Activated CD8-positive, alpha-beta memory T cell treated with anti-CD3 and anti-CD28 coated beads, Interleukin-2, amount 50 U/mL, for 4 hours (primary cell): Measurements from ENCODE around the gene KLRK1.
"Not testable (repeated sequence)": the region's sequence is repeated elsewhere in the genome, so short reads cannot be mapped to it uniquely, and the experiment has no call there.

Experiments used
- DNase-seq: peaks from one replicate; pipeline ENCODE4 v3.0.0-alpha.2; 2020

Gene KLRK1

GRCh38 chr12:10389904-10390303, at the start of gene KLRK1:
KLRK1 (minus strand) TSS chr12:10390041; CDS start chr12:10388810, 1,231 bp downstream.
- no peak for DNase-seq

DNA sequence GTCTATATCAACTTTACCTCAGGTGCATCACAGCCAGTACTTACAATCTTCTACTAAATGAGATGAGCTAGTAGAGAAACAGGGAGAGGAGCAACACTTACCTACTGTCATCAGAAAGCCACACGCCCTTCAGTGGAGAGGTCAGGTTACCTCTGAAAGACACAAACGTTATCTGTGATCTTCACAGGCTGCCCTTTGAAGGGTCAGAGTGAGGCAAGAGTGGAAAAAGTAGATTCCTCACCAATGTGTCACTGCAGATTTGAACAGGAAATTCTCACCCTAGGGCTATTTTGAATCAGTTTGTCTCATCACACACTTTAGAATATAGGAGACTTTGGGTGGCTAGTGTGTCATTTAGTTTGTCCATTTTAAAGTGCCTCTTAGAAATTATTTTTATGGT, 47.8 kb upstream of the KLRK1 start:
- not testable (repeated sequence) for DNase-seq

DNA sequence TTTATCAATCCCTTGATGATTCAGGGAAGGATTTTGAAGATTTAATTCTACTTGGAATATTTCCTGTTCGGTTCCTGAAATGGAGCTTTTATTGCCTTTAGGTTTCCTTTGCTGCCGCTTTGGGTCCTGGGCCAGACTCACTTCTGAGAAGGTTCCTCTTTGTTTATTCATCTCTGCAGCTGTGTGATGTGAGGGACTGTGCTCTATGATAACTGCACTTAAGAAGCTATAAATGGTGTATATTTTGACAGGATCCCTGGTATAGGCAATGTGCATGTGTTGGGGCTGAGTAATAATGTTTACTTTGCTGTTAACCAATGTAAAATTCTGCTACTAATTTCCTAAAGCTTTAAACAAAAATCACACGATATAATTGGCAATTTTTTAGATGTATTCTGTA, 46.0 kb upstream of the KLRK1 start, which contains the start of gene KLRC2:
TSS of gene KLRC2 (minus strand) at position 195 of the 400 bp plus-strand sequence. CDS start at position 171, 24 bp downstream.
- not testable (repeated sequence) for DNase-seq

DNA sequence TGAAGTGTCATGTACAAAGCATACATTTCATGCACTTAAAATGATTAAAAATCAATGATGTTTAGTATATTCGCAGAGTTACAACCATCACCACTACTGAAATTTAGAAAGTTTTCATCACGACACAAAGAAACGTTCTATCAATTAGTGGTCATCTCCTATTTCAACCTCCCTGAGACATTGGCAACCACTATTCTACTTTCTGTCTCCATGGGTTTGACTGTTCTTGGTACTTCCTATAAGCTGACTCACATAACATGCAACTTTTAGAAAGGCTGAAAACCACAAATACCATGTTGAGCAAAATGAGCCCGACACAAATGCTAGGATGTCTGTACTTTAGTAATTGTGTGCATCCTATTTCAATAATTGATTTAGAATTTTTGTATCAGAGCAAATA, 40.8 kb upstream of the KLRK1 start:
- not testable (repeated sequence) for DNase-seq

GRCh38 chr12:10425938-10426337, 36.1 kb upstream of the KLRK1 start:
- DNase-seq, result not testable (repeated sequence)

DNA sequence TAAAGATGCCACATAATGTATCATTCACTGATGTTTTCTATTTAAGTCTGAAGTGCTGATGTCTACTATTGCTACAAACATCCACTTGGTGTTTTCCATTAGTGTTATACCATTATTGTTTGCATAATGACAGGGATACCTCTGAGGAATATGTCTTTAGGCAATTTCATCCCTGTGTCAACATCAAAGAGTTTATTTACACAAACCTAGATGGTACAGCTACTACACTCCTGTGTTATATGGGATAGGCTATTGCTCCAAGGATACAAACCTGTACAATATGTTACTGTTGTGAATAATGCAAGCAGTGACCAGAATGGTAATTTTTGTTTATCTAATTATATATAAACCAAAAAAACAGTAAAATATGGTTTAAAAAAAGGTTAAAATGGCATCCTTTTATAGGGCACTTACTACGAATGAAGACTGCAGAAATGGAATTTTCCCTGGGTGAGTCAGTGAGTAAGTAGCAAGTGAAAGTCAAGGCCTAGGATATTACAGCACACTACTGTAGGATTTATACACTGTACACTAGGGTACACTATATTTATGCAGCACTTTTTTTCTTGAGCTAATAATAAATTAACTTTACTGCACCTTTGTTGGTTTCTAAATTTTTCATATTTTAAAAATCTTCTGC, 34.5 kb upstream of the KLRK1 start:
- not testable (repeated sequence) for DNase-seq

- not testable (repeated sequence) for DNase-seq
These were observed 32.3 kb upstream of the KLRK1 start for GRCh38 chr12:10422159-10422558.

DNA sequence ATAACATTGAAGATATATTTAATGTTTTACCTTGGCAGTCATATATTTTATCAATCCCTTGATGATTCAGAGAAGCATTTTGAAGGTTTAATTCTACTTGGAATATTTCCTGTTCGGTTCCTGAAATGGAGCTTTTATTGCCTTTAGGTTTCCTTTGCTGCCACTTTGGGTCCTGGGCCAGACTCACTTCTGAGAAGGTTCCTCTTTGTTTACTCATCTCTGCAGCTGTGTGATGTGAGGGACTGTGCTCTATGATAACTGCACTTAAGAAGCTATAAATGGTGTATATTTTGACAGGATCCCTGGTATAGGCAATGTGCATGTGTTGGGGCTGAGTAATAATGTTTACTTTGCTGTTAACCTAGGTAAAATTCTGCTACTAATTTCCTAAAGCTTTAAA, 30.5 kb upstream of the KLRK1 start, which contains the start of gene KLRC3:
TSS of gene KLRC3 (minus strand) at position 262 of the 400 bp plus-strand sequence. CDS start at position 217, 45 bp downstream.
- DNase-seq, result not testable (repeated sequence)

DNA sequence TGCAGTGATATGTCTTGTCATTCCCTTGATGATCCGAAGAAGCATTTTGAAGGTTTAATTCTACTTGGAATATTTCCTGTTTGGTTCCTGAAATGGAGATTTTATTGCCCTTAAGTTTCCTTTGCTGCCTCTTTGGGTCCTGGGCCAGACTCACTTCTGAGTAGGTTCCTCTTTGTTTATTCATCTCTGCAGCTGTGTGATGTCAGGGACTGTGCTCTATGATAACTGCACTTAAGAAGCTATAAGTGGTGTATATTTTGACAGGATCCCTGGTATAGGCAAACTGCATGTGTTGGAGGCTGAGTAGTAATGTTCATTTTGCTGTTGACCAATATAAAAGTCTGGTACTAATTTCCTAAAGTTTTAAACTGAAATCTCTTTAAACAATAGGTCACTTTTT, 19.6 kb upstream of the KLRK1 start, which contains the start of gene KLRC4:
TSS of gene KLRC4 (minus strand) at position 366 of the 400 bp plus-strand sequence. CDS start at position 184, 182 bp downstream.
- DNase-seq, result no peak

- no peak for DNase-seq
These were observed 19.0 kb upstream of the KLRK1 start for GRCh38 chr12:10408842-10409241.

DNA sequence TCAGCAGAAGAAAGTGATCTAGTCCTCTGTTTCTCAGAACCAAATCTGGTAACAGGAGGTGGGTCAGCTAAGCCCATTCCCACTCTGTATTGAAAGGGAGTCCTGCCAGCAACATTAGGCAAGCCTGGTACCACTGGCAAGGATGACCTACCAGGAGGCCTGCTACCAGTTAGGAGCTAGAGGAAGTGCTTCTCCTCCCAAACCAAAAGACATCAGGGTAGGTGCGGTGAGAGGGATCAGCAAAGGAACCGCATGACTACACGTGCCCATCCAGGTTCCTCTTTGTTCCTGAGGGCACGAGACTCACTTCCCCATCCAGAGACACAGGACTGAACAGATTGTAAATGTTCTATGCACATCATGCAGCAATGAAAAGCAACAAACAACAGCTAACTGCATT, 16.9 kb upstream of the KLRK1 start:
- DNase-seq, result no peak

DNA sequence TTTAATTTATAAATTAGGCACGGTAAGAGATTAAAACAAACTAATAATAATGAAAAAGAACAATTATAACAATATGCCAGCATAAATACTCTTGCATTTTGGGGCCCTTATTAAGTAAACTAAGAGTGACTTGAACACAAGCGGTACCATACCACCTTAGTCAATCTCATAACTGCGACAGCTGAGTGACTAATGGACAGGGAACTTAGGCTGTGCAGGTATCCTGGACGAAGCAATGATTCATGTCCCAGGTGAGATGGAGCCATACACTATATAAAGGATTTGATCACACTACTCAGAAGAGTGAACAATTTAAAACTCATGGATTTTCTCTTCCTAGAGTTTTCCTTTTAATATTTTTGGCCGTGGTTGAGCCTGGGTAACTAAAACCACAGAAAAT, 15.5 kb upstream of the KLRK1 start:
- no peak for DNase-seq

DNA sequence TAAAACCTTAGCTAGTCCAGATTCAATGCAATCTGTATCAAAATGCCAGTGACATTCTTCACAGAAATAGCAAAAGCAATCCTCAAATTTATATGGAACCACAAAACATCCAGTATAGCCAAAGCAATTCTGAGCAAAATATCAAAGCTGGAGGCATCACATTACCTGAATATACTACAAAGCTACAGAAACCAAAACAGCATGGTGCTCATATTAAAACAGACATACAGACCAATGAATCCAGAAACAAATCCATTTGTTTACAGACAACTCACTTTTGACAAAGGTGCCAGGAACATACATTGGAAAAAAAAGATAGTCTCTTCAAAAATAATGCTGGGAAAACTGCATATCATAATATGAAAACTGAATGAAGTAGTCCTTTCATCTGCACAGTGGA, 15.0 kb upstream of the KLRK1 start:
- DNase-seq, result no peak

GRCh38 chr12:10400829-10401228, 11.0 kb upstream of the KLRK1 start:
- DNase-seq, result no peak

DNA sequence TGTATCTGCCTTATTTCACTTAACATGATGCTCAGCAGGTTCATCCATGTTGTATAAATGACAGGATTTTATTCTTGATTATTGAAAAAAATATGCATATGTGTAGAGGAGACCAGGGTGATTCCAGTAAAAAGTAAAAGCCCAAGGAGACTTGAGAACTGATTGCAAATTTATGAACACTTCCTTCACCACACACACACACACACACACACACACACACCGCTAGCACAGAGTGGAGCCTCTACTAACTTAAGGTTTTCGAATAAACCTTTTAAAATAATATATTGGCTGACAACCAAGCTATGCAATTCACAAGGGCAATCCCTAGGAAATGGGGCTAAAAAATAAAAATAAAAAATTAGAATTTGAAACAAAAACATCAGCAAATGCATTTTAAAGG, 8.3 kb upstream of the KLRK1 start:
- no peak for DNase-seq

DNA sequence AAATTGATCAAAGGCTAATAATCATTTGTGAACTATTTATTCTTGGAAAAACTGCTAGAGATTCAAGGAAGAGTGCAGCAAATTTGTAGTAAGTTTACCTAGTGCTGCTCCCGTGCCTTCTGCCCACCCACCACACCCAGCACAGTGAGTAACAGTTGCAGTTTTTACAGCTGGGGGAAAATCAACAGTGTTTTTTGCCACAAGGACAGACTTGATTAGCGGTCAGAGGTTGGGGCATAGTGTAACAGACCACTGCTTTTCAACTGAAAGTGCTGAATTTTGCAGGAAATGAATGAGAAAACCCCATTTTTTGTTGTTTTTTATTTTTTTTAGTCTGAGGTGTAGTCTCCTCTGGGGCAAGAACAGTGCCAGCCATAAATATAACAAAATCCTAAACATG, 7.5 kb upstream of the KLRK1 start:
- DNase-seq, result no peak

GRCh38 chr12:10396176-10396575, 6.3 kb upstream of the KLRK1 start:
- not testable (repeated sequence) for DNase-seq

- no peak for DNase-seq
These were observed 5.7 kb upstream of the KLRK1 start for GRCh38 chr12:10395390-10395998.

- peak; percentile 50 for DNase-seq
These were observed 4.8 kb upstream of the KLRK1 start for GRCh38 chr12:10394531-10395152.

DNA sequence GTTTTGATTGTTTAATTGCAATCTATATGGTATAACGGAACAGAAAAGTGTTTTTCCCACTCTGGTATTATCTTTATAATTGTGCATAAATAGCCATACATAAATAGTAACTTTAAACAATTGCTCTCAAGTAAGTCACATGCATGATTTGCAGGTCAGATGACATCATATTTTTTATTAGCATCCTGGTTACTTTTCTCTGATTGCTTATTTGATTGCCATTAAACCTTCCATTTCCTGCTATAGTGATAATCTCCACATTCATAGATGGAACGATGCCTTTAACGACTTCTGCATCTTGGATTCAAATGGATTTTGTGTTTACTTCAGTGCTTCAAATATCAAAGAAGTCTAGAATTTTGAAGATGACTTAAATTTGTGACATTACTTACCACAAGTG, 3.5 kb upstream of the KLRK1 start:
- no peak for DNase-seq

DNA sequence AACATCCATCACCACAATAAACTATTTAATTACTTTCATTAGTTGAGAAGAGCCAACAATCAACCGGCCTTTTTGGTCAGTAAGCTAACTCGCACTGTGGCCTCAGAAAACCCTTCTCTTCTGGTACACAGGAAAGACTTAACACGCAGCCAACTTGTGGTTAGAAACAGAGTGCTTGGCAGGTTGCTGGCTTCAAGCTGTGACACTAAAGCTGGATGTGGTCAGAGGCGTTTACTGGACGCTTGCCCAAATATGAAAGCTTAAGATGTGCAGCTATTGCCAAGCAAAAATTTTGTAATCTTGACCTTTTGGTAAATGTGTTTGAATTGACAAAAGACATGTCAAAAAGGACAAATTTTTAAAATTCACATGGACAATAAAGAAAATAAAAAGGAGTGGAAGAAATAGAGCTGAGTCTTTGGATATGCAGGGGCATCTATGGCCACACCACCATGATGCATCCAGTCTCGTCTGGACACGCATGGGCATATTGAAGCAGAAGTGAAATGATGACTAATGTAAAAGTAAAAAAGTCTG, 2.6 kb upstream of the KLRK1 start:
- DNase-seq, result no peak

DNA sequence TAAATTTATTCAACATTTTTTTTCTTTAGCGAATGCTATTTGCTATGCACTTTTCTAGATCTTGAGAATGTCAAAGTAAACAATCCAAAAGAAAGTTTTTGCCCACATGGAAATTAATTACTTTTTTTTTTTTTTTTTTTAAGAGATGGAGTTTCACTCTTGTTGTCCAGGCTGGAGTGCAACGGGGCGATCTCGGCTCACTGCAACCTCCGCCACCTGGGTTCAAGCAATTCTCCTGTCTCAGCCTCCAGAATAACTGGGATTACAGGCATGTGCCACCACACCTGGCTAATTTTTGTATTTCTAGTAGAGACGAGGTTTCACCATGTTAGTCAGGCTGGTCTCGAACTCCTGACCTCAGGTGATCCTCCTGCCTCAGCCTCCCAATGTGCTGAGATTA, 1.1 kb upstream of the KLRK1 start:
- DNase-seq, result not testable (repeated sequence)

GRCh38 chr12:10388624-10389413, 1.0 kb downstream of the KLRK1 start:
- no peak for DNase-seq
